Measurements from ENCODE around the gene CNST. TPM values are rescaled to one million over a fixed set of nuclear protein-coding genes. Genes with fewer than 3 reads are reported as not detected.

The CNST gene
- total and polyA plus RNA-seq, 2 donors from 2014 or later = 5.6 to 24.1 TPM

GRCh38 chr1:246699095-246699735, 133.0 kb downstream of the CNST start:
- Histone ChIP-seq H3K9me3 (ENCODE audit: control insufficient read depth in 2 of 3, insufficient read depth in 1 of 3, low read length in 3 of 3) (peaks cover 0 to 3% (median 0%) of the 10 kb centered on the region in 3 donors), H3K4me3 (ENCODE audit: low read length in 3 of 3) (peak overlapping the region; percentile 48 to 64 (median 56)), H3K9ac (ENCODE audit: low read length in 3 of 3) (peak overlapping the region in 2 of 3 donors; percentile 43 to 54), H3K36me3 (ENCODE audit: control insufficient read depth in 2 of 3, insufficient read depth in 3 of 3, low read length in 3 of 3) (no peaks in the 10 kb centered on the region), H3K4me1 (ENCODE audit: control insufficient read depth in 2 of 3, insufficient read depth in 2 of 3, low read depth in 1 of 3, low read length in 3 of 3) (peaks cover 0 to 2% (median 0%) of the 10 kb centered on the region in 3 donors), H3K27ac (ENCODE audit: low read depth in 2 of 2, low read length in 2 of 2) (peak overlapping the region in 1 of 2 donors; percentile 32), H3K27me3 (ENCODE audit: control insufficient read depth, insufficient read depth, low read length) (no peaks in the 10 kb centered on the region)
- TF ChIP-seq CTCF (IDR thresholded peaks at IDR 0.05; ENCODE audit: borderline replicate concordance, extremely low read depth, insufficient read depth) = peak; percentile 75
- intact Hi-C loops (cut with DNase I) = no loop called here
- FAIRE-seq (no peak), DNase-seq (peak; percentile 85 to 92 (median 89))

- Histone ChIP-seq H3K36me3 (ENCODE audit: control insufficient read depth in 2 of 3, insufficient read depth in 3 of 3, low read length in 3 of 3) (no peaks in the 10 kb centered on the region), H3K27ac (ENCODE audit: low read depth in 2 of 2, low read length in 2 of 2) (no peak overlapping the region), H3K9me3 (ENCODE audit: control insufficient read depth in 2 of 3, insufficient read depth in 1 of 3, low read length in 3 of 3) (no peaks in the 10 kb centered on the region), H3K27me3 (ENCODE audit: control insufficient read depth, insufficient read depth, low read length) (no peaks in the 10 kb centered on the region), H3K9ac (ENCODE audit: low read length in 3 of 3) (no peak overlapping the region), H3K4me3 (ENCODE audit: low read length in 3 of 3) (no peak overlapping the region), H3K4me1 (ENCODE audit: control insufficient read depth in 2 of 3, insufficient read depth in 2 of 3, low read depth in 1 of 3, low read length in 3 of 3) (no peaks in the 10 kb centered on the region)
- intact Hi-C loops (cut with DNase I) = no loop called here
- DNase-seq = no peak
- no peak for TF ChIP-seq CTCF (IDR thresholded peaks at IDR 0.05; ENCODE audit: borderline replicate concordance, extremely low read depth, insufficient read depth)
- FAIRE-seq = no peak
These were observed 137.3 kb downstream of the CNST start for GRCh38 chr1:246703581-246703980.

DNA sequence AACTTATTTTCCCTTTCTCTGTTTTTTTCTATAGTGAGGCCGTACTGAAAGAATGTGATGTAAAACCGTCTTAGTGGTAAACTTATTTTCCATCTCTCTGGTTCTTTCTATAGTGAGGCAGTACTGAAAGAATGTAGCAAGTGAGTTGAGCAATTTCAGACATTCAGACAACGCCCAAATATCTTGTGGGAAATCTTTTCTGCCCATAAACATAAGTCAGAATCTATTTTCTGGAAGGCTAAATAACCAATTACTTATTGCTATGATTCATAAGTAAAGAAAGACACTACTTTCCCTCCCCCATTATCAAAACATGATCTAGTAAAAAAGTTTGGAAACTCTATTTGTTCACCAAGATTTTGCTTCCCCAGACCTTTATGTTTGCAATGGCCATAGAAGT, 139.1 kb downstream of the CNST start:
- no peak overlapping the region for H3K27ac ChIP-seq (ENCODE audit: low read depth in 2 of 2, low read length in 2 of 2)
- intact Hi-C loops (cut with DNase I) = no loop called here
- no peak for TF ChIP-seq CTCF (IDR thresholded peaks at IDR 0.05; ENCODE audit: borderline replicate concordance, extremely low read depth, insufficient read depth)
- H3K27me3 ChIP-seq (ENCODE audit: control insufficient read depth, insufficient read depth, low read length) = no peaks in the 10 kb centered on the region
- H3K4me1 ChIP-seq (ENCODE audit: control insufficient read depth in 2 of 3, insufficient read depth in 2 of 3, low read depth in 1 of 3, low read length in 3 of 3) = no peaks in the 10 kb centered on the region
- no peaks in the 10 kb centered on the region for H3K9me3 ChIP-seq (ENCODE audit: control insufficient read depth in 2 of 3, insufficient read depth in 1 of 3, low read length in 3 of 3)
- FAIRE-seq (no peak), DNase-seq (no peak)
- H3K4me3 ChIP-seq (ENCODE audit: low read length in 3 of 3) = no peak overlapping the region
- H3K9ac ChIP-seq (ENCODE audit: low read length in 3 of 3) = no peak overlapping the region
- no peaks in the 10 kb centered on the region for H3K36me3 ChIP-seq (ENCODE audit: control insufficient read depth in 2 of 3, insufficient read depth in 3 of 3, low read length in 3 of 3)

DNA sequence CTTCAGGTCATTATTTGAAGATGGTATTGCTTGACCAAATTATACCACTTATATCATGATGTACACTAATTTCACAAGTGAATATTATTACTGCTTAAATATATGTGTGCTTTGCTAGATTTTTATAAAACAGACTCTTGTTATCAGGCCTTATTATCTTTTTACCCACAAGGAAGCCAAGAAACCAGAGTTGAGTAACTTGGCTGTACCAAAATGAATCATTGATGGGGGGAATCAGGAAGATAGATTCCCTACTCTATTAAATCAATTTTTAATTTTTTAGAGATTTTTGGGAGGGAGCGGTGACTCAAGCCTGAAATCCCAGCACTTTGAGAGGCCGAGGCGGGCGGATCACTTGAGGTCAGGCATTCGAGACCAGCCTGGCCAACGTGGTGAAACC, 141.9 kb downstream of the CNST start:
- TF ChIP-seq CTCF (IDR thresholded peaks at IDR 0.05; ENCODE audit: borderline replicate concordance, extremely low read depth, insufficient read depth) = no peak
- intact Hi-C loops (cut with DNase I) = no loop called here
- Histone ChIP-seq H3K36me3 (ENCODE audit: control insufficient read depth in 2 of 3, insufficient read depth in 3 of 3, low read length in 3 of 3) (no peaks in the 10 kb centered on the region), H3K27ac (ENCODE audit: low read depth in 2 of 2, low read length in 2 of 2) (no peak overlapping the region), H3K9ac (ENCODE audit: low read length in 3 of 3) (no peak overlapping the region), H3K9me3 (ENCODE audit: control insufficient read depth in 2 of 3, insufficient read depth in 1 of 3, low read length in 3 of 3) (no peaks in the 10 kb centered on the region), H3K27me3 (ENCODE audit: control insufficient read depth, insufficient read depth, low read length) (no peaks in the 10 kb centered on the region), H3K4me1 (ENCODE audit: control insufficient read depth in 2 of 3, insufficient read depth in 2 of 3, low read depth in 1 of 3, low read length in 3 of 3) (no peaks in the 10 kb centered on the region), H3K4me3 (ENCODE audit: low read length in 3 of 3) (no peak overlapping the region)
- no peak for DNase-seq
- no peak for FAIRE-seq

All from kidney (tissue), 14 donors.